Measurements from ENCODE around the gene CDH23.

CDH23 gene

DNA sequence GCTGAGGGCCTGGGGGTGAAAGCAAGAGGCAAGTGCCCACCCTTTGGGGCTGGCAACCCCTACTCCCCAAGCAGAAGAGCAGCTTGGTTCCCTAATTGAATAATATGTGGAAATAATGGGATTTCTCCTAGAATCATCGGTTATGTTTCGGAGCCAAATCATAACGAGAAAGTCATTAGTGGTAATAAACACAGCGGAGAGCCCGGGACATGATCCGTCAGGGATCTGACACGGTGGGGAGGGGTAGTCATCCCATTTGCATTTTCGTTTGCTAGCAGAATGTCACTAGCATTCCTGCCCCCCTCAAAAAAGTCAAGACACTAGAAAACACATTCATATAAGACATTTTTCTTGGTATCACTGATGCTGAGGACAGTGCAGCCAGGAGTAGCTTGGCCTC lies 140.4 kb downstream of the CDH23 start:
- TF ChIP-seq TARDBP (IDR thresholded peaks at IDR 0.05) (no peak), L3MBTL2 (conservative IDR thresholded peaks at IDR 0.05) (no peak), FOXM1 (IDR thresholded peaks at IDR 0.05; ENCODE audit: borderline replicate concordance) (no peak), NFRKB (IDR thresholded peaks at IDR 0.05) (no peak), FOXK2 (IDR thresholded peaks at IDR 0.05) (no peak), SUZ12 (IDR thresholded peaks at IDR 0.05) (no peak), ZNF384 (IDR thresholded peaks at IDR 0.05) (no peak), BHLHE40 (IDR thresholded peaks at IDR 0.05; ENCODE audit: borderline replicate concordance) (no peak), HDGF (IDR thresholded peaks at IDR 0.05; ENCODE audit: borderline replicate concordance) (no peak), CTBP1 (IDR thresholded peaks at IDR 0.05; ENCODE audit: borderline replicate concordance) (no peak), FOXA1 (IDR thresholded peaks at IDR 0.05) (no peak), ELF4 (IDR thresholded peaks at IDR 0.05) (no peak), SP1 (IDR thresholded peaks at IDR 0.05) (no peak), ARNT (IDR thresholded peaks at IDR 0.05) (no peak), LEF1 (IDR thresholded peaks at IDR 0.05; ENCODE audit: borderline replicate concordance) (no peak)
- TF ChIP-seq, protein P1, sequence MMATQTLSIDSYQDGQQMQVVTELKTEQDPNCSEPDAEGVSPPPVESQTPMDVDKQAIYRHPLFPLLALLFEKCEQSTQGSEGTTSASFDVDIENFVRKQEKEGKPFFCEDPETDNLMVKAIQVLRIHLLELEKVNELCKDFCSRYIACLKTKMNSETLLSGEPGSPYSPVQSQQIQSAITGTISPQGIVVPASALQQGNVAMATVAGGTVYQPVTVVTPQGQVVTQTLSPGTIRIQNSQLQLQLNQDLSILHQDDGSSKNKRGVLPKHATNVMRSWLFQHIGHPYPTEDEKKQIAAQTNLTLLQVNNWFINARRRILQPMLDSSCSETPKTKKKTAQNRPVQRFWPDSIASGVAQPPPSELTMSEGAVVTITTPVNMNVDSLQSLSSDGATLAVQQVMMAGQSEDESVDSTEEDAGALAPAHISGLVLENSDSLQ (IDR thresholded peaks at IDR 0.05), result no peak
- POLR2A ChIA-PET, result no interaction called here
- no peak for DNase-seq (ENCODE audit: extremely low spot score)
- CTCF ChIA-PET, result no interaction called here

DNA sequence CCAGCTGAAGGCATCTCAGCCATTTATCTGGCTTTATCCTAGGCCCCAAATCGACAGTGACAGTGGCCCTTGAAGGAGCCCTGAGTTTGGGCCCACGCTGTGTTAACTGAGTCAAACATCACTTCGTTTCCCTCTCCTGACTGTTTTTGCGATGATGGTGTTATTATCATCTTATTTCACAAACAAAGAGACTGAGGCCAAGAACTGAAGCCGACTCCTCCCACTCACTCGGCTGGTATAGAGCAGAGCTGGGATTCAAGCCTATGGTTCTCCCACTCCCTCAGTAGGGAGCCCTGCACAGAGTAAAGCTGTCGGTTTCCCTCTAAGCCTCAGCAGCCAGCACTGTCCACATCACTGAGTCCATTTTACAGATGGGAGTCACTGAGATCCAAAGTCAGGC lies 141.0 kb downstream of the CDH23 start:
- ChIA-PET POLR2A (no interaction called here), CTCF (no interaction called here)
- TF ChIP-seq CTBP1 (IDR thresholded peaks at IDR 0.05; ENCODE audit: borderline replicate concordance) (no peak), NFRKB (IDR thresholded peaks at IDR 0.05) (no peak), TARDBP (IDR thresholded peaks at IDR 0.05) (no peak), SUZ12 (IDR thresholded peaks at IDR 0.05) (no peak), L3MBTL2 (conservative IDR thresholded peaks at IDR 0.05) (no peak), ELF4 (IDR thresholded peaks at IDR 0.05) (no peak), ZNF384 (IDR thresholded peaks at IDR 0.05) (no peak), HDGF (IDR thresholded peaks at IDR 0.05; ENCODE audit: borderline replicate concordance) (no peak), BHLHE40 (IDR thresholded peaks at IDR 0.05; ENCODE audit: borderline replicate concordance) (no peak), FOXK2 (IDR thresholded peaks at IDR 0.05) (no peak), FOXM1 (IDR thresholded peaks at IDR 0.05; ENCODE audit: borderline replicate concordance) (no peak), LEF1 (IDR thresholded peaks at IDR 0.05; ENCODE audit: borderline replicate concordance) (no peak), SP1 (IDR thresholded peaks at IDR 0.05) (no peak), FOXA1 (IDR thresholded peaks at IDR 0.05) (no peak), ARNT (IDR thresholded peaks at IDR 0.05) (no peak)
- TF ChIP-seq, protein P1 (IDR thresholded peaks at IDR 0.05), result no peak

DNA sequence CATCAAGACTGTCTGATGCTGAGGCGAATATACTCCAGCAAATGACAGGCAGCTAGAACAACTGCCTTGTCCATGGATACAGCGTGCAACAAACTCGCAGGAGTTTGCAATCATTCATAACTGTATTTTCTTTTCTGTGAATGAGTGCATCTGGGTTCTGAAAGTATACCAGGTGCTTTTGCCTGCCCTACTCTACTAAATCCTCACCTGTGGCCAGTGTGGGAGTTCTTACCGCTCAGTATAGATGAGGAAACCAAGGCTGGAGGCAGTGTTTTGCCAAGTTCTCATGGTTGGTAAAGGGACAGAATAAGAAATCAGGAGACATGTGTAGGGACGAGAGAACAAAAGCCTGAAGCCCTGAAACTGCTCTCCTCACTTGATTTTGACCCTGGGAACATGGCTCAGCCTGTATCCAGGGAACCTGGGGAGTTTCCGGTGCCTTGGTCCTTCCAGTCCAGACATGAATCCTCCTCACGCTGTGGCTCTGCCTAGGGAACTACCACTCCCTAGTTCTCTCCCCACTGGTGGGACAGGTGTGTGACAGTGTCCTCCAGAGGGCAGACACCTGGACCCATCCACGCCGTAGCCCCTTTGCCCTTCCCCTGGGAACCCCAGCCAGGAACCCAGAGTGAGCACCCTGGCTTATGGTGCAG lies 142.0 kb downstream of the CDH23 start:
- POLR2A ChIA-PET, result no interaction called here
- CTCF ChIA-PET, result no interaction called here
- no peak for DNase-seq (ENCODE audit: extremely low spot score)
- TF ChIP-seq CTBP1 (IDR thresholded peaks at IDR 0.05; ENCODE audit: borderline replicate concordance), result no peak
- TF ChIP-seq HDGF (IDR thresholded peaks at IDR 0.05; ENCODE audit: borderline replicate concordance), result no peak
- TF ChIP-seq ELF4 (IDR thresholded peaks at IDR 0.05), result no peak
- TF ChIP-seq LEF1 (IDR thresholded peaks at IDR 0.05; ENCODE audit: borderline replicate concordance), result no peak
- TF ChIP-seq SP1 (IDR thresholded peaks at IDR 0.05), result no peak
- no peak for TF ChIP-seq FOXK2 (IDR thresholded peaks at IDR 0.05)
- TF ChIP-seq SUZ12 (IDR thresholded peaks at IDR 0.05), result no peak
- no peak for TF ChIP-seq L3MBTL2 (conservative IDR thresholded peaks at IDR 0.05)
- TF ChIP-seq TARDBP (IDR thresholded peaks at IDR 0.05), result no peak
- TF ChIP-seq ZNF384 (IDR thresholded peaks at IDR 0.05), result no peak
- no peak for TF ChIP-seq BHLHE40 (IDR thresholded peaks at IDR 0.05; ENCODE audit: borderline replicate concordance)
- no peak for TF ChIP-seq FOXM1 (IDR thresholded peaks at IDR 0.05; ENCODE audit: borderline replicate concordance)
- no peak for TF ChIP-seq FOXA1 (IDR thresholded peaks at IDR 0.05)

More for the DNA sequence above, 141.0 kb downstream of the CDH23 start:
- DNase-seq (ENCODE audit: extremely low spot score), result no peak

DNA sequence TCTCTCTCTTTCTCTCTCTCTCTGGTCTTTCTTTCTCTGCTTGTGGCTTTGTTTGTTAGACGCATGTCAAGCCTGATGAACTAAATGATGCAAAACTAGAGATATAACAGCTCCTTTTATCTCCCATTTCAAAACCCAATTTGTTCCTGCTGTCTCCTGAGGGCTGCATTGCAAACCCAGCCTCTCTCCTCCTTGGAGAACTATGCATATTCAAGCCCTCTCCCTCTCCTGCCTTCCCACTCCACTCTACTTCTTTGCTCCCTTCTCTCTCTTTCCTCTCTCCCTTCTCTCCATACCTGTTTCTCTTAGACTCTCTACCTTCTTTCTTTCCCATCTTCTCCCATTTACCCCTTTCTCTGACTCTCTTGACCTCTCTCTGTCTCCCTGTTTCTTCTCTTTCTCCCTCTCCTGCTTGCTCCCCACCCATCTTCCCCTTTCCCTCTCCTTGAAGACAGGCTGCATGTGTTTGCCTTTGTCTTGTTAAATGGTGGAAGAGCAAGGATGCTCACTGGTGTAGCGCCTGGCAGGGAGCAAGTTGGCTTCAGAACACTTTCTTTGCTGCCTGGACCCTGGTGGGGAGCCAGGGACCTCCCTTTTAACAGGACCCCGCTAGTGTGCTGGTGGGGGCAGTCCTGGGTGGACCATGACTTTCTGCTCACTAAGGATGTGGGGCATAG lies 142.9 kb downstream of the CDH23 start:
- POLR2A ChIA-PET, result no interaction called here
- DNase-seq (ENCODE audit: extremely low spot score), result no peak
- CTCF ChIA-PET, result no interaction called here
- TF ChIP-seq SUZ12 (IDR thresholded peaks at IDR 0.05) (no peak), ELF4 (IDR thresholded peaks at IDR 0.05) (no peak), FOXK2 (IDR thresholded peaks at IDR 0.05) (no peak), ARNT (IDR thresholded peaks at IDR 0.05) (no peak)

DNA sequence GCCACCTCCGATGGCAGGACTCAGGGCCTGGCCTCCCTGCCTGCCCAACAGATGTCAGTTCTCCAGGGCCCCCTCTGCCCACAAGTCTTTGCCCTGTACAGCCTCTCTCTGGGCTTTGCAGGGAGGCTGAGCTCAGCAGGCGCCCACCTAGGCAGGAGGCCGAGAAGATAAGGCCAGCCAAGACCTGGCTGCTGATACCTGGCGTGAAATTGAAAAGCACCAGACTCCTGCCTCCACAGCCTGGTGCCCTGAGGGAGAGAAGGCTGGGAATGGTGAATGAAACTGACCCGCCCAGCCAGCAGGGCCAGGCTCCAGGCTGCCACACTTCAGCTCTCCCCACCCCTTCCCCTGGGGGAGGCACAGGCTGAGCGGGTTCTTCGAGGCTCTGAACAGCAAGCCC lies 145.8 kb downstream of the CDH23 start:
- TF ChIP-seq L3MBTL2 (conservative IDR thresholded peaks at IDR 0.05) (no peak), TARDBP (IDR thresholded peaks at IDR 0.05) (no peak), ARNT (IDR thresholded peaks at IDR 0.05) (no peak), HDGF (IDR thresholded peaks at IDR 0.05; ENCODE audit: borderline replicate concordance) (no peak), FOXM1 (IDR thresholded peaks at IDR 0.05; ENCODE audit: borderline replicate concordance) (no peak), CTBP1 (IDR thresholded peaks at IDR 0.05; ENCODE audit: borderline replicate concordance) (no peak), ELF4 (IDR thresholded peaks at IDR 0.05) (no peak), FOXA1 (IDR thresholded peaks at IDR 0.05) (no peak), NFRKB (IDR thresholded peaks at IDR 0.05) (no peak), LEF1 (IDR thresholded peaks at IDR 0.05; ENCODE audit: borderline replicate concordance) (no peak), SP1 (IDR thresholded peaks at IDR 0.05) (no peak), ZNF384 (IDR thresholded peaks at IDR 0.05) (no peak), FOXK2 (IDR thresholded peaks at IDR 0.05) (no peak), BHLHE40 (IDR thresholded peaks at IDR 0.05; ENCODE audit: borderline replicate concordance) (no peak), SUZ12 (IDR thresholded peaks at IDR 0.05) (no peak)
- TF ChIP-seq, protein P1 (IDR thresholded peaks at IDR 0.05), result no peak
- ChIA-PET CTCF (no interaction called here), POLR2A (no interaction called here)
- DNase-seq (ENCODE audit: extremely low spot score), result no peak

Data from HEK293T (cell line).